Activated CD4-positive, alpha-beta T cell treated with anti-CD3 and anti-CD28 coated beads, Interleukin-10, Interleukin-2, amounts not matched to agents 100 ng/mL and 50 ng/mL, durations not matched to agents 16 hours and 8 hours (primary cell): Measurements from ENCODE around the gene DBH.

Source experiments
- DNase-seq: peaks from one replicate; pipeline ENCODE4 v3.0.0-alpha.2; 2020

Gene DBH

DNA sequence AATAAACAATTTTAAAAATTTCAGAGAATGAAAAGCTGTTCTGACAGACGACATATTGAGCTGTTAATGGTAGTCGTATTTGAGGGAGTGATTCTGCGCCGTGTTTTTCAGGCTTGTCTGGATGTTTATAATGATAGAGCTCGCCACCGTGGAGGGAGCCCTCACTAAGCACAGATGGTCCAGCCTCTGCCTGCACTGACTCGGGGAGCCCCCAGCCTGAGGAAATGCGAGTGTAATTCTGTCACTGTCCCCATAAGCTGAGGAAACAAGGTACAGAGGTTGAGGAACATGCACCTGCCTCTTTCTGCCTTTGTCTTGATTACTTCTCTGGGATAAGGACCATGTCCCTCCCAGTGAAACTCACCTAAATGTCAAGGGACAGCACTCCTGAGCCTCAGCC is 7.4 kb upstream of the DBH start:
- DNase-seq, result no peak

DNA sequence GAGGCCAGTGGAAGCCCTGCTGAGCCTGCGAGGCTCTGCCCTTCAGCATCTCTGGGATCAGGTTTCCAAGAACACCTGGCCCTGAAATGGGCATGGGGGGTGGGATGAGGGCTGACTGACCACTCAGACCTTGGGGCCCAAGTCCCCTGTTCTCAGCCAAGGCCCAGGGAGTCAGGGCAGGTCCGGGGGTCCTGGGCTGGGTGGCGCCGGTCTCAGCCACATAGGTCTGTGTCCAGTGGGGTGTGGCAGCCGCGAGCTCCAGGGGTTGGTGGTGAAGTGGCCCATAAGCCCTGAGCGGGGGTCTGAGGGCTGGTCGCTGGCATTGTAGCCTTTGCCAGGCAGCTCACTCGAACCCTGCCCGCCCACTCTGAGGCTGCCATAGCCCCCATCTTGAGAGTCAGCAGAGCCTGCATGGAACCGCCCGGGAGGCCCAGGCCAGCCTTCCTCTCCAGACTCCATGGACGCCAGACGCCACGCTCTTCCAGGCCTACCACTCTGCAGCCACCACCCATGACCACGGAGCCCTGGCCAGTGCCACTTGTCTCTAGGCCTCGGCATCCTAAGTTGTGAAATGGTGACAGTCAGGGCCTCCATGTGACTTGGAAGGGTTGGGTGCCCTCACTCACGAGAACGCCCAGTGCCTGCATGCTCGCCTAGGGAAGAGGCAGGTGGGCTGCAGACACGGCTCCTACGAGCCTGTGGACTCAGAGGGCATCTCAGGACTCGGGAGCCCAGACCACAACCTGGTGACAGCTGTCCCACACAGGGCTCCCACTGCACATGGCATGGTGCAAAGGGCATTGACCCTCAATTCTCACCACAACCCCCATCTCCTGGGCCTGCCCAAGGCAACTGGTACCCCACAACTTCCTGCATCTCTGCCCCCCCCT is 6.7 kb upstream of the DBH start:
- DNase-seq, result no peak

- no peak for DNase-seq
Observed at GRCh38 chr9:133631111-133631510, 5.1 kb upstream of the DBH start.

GRCh38 chr9:133632806-133633680 is 3.1 kb upstream of the DBH start:
- no peak for DNase-seq

- no peak for DNase-seq
Observed at GRCh38 chr9:133633681-133634080, 2.5 kb upstream of the DBH start.

DNA sequence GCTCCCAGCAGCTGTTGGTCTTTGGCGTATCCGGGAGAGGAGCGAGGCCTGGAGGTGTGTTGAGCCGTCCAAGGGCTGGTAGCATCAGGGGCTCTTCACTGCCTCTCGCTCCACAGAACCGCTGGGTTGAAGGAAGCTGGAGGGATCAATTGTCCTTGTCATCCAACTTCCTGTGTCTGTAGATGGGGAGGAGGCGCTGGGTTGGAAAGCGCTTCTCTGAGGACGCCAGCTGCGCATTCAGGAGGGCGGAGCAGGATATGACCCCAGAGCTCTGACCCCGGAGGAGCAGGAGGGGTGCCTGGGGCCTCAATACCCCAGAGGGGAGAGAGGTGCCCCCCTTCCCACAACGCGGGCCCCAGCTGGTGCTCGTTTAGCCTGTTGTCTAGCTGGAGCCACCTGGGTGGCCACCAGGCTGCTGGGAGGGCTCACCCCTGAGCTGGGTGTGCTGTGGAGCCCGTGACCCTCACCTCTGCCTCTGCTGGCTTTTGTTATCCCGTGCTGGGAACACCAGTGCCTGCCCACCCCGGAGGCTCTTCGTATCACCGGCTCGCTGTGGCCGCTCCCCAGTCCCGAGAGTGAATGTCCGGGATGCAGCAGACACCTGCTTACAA is 2.0 kb upstream of the DBH start:
- no peak for DNase-seq

GRCh38 chr9:133635098-133635497 is 1.1 kb upstream of the DBH start:
- DNase-seq, result no peak

DNA sequence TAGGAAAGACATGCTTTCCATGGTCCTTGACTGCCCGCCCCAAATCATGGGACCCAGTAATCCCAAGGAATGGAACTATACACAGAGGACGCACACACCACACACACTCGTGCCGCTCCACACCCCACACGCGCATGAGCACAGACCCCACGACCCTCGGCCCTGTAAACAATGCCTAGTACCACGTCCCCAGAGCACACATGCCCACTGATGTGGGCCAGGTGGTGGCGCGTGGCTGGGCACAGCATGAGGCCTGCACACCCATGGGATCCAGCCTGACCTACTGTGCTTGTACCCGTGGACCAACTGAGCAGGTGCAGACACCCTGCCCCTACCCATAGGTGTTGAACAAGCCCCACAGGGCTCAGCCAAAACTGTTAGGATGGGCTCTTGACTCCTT is 739 bp downstream of the DBH start:
- no peak for DNase-seq

DNA sequence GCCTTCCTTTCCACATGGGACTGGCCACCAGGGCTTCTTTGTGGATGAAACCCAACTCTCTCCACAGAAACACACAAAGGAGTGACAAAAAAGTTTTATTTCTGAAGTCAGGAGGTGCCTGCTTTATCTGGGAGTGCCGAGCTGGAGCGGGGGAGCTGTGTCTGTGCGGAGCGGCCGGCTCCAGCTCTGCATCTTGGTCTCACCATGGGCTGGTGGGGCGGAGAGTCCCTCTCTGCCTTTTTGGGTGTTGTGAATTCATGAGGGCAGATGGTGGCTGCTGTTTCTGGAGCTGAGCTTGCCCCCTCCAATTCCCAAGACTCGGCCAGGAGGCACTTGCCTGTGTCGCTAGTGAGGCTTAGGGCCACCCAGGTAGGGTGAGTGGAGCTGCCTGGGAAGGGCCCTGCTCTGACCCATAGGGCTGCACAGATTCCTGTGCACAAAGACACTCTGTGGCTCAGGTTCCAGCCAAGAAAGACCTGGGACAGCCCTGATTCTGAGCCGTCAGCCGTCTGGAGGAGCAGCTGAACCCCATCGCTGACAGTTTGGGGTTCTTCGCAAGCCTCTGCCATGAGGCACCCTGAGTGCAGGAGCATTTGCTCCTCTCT is 1.4 kb downstream of the DBH start:
- DNase-seq, result no peak

DNA sequence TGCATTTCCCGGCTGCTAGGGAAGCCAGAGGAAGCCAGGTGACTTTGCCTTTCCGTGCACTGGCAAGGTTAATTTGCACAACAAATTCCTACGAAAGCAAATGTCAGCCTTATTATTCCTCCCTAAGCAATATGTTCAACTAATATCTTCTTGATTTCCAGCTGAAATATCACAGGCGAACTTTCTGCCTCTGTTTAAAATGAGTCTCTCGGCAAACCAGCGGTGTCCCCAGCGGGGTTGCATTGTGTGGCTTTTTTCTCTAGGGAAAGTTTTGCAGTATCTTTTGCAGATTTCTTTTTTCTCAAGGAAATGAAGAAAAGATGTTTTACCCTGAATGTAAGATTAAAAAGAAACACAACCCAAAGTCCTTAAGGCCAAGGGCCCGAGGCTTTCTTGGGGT is 1.9 kb downstream of the DBH start:
- no peak for DNase-seq

DNA sequence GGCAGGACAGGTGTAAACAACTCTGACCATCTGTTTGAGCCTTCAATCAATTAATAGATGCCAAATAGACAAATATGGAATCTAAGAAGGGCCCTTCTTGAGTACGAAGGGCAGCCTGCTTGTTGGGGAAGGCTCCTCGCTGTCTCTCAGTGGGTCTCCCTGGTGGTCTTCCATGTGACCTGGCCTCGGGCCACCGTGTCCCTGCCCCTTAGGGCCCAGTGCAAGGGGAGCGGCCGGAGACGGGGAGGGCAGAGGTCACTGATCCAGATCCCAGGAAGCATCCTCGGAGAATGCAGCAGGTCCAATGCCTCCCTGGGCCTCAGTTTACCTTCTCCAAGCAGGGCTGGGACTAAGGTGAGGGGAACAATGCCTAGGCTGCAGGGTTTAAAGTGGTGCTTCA is 2.5 kb downstream of the DBH start:
- no peak for DNase-seq

GRCh38 chr9:133639613-133640012 is 3.5 kb downstream of the DBH start:
- no peak for DNase-seq

GRCh38 chr9:133640160-133640559 is 4.0 kb downstream of the DBH start:
- no peak for DNase-seq

GRCh38 chr9:133640580-133641395 is 4.6 kb downstream of the DBH start:
- DNase-seq, result no peak

DNA sequence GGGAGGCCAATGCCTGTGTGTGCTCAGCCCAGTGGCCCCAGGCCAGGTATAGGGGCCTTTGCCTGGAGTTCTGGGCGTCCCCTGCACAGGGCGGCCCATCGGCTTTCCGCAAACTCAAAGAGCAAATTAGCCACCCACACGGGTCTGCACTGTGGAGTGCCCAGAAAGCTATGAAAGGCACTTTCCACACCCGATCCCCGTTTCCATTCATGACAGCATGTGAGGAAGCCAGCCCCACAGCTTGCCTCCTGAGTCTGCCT is 5.2 kb downstream of the DBH start:
- no peak for DNase-seq

DNA sequence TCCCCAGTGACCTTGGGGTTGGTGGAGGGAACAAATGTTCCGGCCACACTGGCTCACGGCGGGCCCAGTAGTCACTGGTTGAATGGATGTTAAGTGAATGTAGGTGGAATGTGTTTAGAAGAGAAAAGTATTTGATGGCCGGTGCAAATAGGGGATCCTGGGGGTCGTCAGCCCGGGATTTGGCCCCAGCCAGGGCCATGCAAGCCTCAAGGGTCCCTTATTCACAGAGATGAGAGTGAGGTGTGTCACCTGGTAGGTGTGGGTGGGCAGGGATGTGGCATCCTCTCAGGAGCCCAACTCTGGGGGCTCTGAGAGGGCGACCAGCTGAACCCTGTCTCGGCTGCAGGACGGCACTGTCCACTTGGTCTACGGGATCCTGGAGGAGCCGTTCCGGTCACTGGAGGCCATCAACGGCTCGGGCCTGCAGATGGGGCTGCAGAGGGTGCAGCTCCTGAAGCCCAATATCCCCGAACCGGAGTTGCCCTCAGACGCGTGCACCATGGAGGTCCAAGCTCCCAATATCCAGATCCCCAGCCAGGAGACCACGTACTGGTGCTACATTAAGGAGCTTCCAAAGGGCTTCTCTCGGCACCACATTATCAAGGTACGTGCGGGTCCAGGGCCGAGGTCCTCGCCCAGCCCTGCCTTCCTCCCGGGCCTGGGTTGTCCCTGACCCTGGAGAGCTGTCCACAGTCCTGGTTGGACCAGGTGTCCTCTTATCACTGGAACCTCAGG is 5.9 kb downstream of the DBH start:
- DNase-seq, result no peak

DNA sequence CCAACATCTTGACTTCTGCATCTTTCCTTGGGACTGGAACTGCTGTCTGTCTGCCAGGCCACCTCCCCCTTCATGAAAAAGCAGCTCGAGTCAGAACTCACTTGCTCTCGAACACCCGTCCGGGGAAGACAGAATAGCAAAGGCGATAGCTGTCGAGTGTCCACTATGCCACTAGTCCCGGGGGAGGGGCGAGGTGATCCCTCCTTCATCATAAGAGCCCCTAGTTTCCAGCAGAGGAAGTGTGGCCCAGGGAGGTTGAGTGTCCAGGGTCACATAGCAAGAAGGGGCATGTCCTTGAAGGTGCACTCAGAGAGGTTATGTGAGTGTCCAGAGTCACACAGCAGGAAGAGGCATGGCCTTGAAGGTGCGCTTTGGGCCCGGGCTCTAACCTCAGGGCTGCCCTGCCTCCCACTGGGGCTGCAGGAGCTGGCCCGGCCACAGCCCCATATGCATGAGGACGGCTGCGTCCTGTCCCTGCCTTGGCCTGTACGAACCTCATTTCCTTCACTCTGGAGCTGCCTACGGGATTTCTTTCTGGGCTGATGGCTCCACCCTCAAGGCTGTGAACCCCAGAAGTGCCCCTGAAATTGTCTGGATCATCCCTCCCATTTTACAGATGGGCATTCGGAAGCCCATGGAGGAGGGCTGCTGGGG is 6.7 kb downstream of the DBH start:
- DNase-seq, result no peak

DNA sequence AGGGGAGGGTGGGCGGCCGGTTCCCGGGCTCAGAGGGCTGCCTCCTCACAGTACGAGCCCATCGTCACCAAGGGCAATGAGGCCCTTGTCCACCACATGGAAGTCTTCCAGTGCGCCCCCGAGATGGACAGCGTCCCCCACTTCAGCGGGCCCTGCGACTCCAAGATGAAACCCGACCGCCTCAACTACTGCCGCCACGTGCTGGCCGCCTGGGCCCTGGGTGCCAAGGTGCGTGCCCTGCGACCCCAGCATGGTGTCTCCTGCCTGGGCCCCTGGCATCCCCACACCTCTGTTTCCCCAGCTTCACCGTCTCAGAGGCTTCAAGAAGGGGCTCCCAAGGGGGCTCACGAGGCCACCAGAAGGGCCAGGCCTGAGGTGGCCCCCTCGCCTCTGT is 7.2 kb downstream of the DBH start:
- no peak for DNase-seq

GRCh38 chr9:133643978-133644760 is 8.0 kb downstream of the DBH start:
- no peak for DNase-seq

- DNase-seq, result no peak
Observed at GRCh38 chr9:133645021-133645765, 9.0 kb downstream of the DBH start.
